HepG2 (cell line): ENCODE data around the gene PKP1. TPM values are rescaled to one million over a fixed set of nuclear protein-coding genes. Genes with fewer than 3 reads are reported as not detected.

Source experiments
- MYC ChIP-seq: sonication (generic); formaldehyde crosslinking; IDR thresholded peaks from 2 replicates; pipeline ENCODE4 v1.9.0; 2021; ENCODE audit warnings: missing genetic modification reagents, borderline replicate concordance
- polyA plus RNA-seq, 8 experiments: library from polyadenylated mRNA; depleted of rRNA in 3 of 8; stranded (reverse) in 7 of 8; unstranded in 1 of 8; fragments of >200 nt; fragmentation: Illumina TruSeq in 4 of 8; extraction: Trizol in 4 of 8; gene quantifications; 2 replicates each; pipeline versions ENCODE4 v1.2.1 to v1.2.3, GENCODE V29; 2011 to 2016; ENCODE audit warnings: low read depth in 4 of 8, missing spikeins in 1 of 8, mixed read lengths in 1 of 8; ENCODE audit not compliant: insufficient read depth in 1 of 8
- total RNA-seq, 5 experiments: library from RNA; depleted of rRNA; stranded (reverse); fragments of >200 nt; fragmentation: Illumina TruSeq; extraction: Trizol; gene quantifications; 2 replicates each; pipeline ENCODE4 v1.2.3, GENCODE V29; 2016; ENCODE audit warnings: low read depth in 1 of 5

PKP1 gene
- total and polyA plus RNA-seq, 2 of the 13 experiments (the other 11 are each of a cell fraction or from before 2014, with no cell fraction given) = not detected

DNA sequence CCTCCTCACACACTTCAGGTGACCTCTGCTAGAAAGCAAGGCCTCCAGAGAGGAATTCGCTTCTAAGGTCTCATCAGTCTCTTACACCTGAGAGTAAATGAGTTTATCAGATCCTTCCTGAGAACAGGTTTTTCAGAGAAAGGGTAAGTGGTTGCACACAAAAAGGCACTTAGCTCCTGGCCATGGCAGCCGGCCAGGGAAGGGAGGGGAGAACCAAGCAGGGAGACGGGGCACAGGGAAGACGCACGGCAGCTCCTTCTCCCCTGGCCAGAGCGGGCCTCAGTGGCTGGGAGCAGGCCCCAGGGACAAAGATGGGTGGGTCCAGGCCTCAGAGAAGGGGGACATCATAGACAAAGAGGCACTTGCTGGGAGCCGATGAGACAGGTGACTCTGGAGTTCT lies 97.8 kb downstream of the PKP1 start (continued):
- no peak for TF ChIP-seq MYC (CRISPR knock-in tag)

Other genes starting within 250 kb of the PKP1 start
- gene CACNA1S, start 171.1 kb upstream of the PKP1 start, total RNA-seq (2016; rRNA removed; fragmentation: Illumina TruSeq; extraction: Trizol) = not detected in 2 replicates
- gene CACNA1S, start 171.1 kb upstream of the PKP1 start, polyA plus RNA-seq (2011; rRNA removed) = not detected in 2 replicates
- gene ASCL5, start 156.3 kb upstream of the PKP1 start, total RNA-seq (2016; rRNA removed; fragmentation: Illumina TruSeq; extraction: Trizol) = not detected in 2 replicates
- gene ASCL5, start 156.3 kb upstream of the PKP1 start, polyA plus RNA-seq (2011; rRNA removed) = not detected in 2 replicates
- gene TMEM9, start 129.0 kb upstream of the PKP1 start, total RNA-seq (2016; rRNA removed; fragmentation: Illumina TruSeq; extraction: Trizol) = 33.6 and 60.9 TPM in 2 replicates
- 102 and 137 TPM in 2 replicates for gene TMEM9, start 129.0 kb upstream of the PKP1 start, polyA plus RNA-seq (2011; rRNA removed)
- gene IGFN1, start 92.7 kb upstream of the PKP1 start, total RNA-seq (2016; rRNA removed; fragmentation: Illumina TruSeq; extraction: Trizol) = 0.04 TPM in 1 of 2 replicates, not detected in the other
- 0.05 and 0.22 TPM in 2 replicates for gene IGFN1, start 92.7 kb upstream of the PKP1 start, polyA plus RNA-seq (2011; rRNA removed)
- gene TNNT2, start 94.2 kb downstream of the PKP1 start, total RNA-seq (2016; rRNA removed; fragmentation: Illumina TruSeq; extraction: Trizol) = 0.20 TPM in 1 of 2 replicates, not detected in the other
- gene TNNT2, start 94.2 kb downstream of the PKP1 start, polyA plus RNA-seq (2011; rRNA removed) = 0.63 and 1.3 TPM in 2 replicates
- gene LAD1, start 115.8 kb downstream of the PKP1 start, total RNA-seq (2016; rRNA removed; fragmentation: Illumina TruSeq; extraction: Trizol) = 41.2 and 65.6 TPM in 2 replicates
- gene LAD1, start 115.8 kb downstream of the PKP1 start, polyA plus RNA-seq (2011; rRNA removed) = 10.8 and 16.3 TPM in 2 replicates
- gene TNNI1, start 138.2 kb downstream of the PKP1 start, total RNA-seq (2016; rRNA removed; fragmentation: Illumina TruSeq; extraction: Trizol) = not detected in 2 replicates
- gene TNNI1, start 138.2 kb downstream of the PKP1 start, polyA plus RNA-seq (2011; rRNA removed) = not detected in 2 replicates
- gene PHLDA3, start 185.7 kb downstream of the PKP1 start, total RNA-seq (2016; rRNA removed; fragmentation: Illumina TruSeq; extraction: Trizol) = 29.1 and 33.6 TPM in 2 replicates
- 16.7 and 25.1 TPM in 2 replicates for gene PHLDA3, start 185.7 kb downstream of the PKP1 start, polyA plus RNA-seq (2011; rRNA removed)
- gene CSRP1, start 223.6 kb downstream of the PKP1 start, total RNA-seq (2016; rRNA removed; fragmentation: Illumina TruSeq; extraction: Trizol) = 68.9 and 70.8 TPM in 2 replicates
- 14.5 and 17.7 TPM in 2 replicates for gene CSRP1, start 223.6 kb downstream of the PKP1 start, polyA plus RNA-seq (2011; rRNA removed)